ENCODE results near the gene KPNA6. TPM values are rescaled to one million over a fixed set of nuclear protein-coding genes. Genes with fewer than 3 reads are reported as not detected.
A peak's percentile ranks its signal among the peaks of the same experiment; 100 is the strongest.

Gene KPNA6
- total and polyA plus RNA-seq, 2 of the 13 experiments (the other 11 are each of a cell fraction or from before 2014, with no cell fraction given) = 22.0 to 47.5 TPM

- TF ChIP-seq, protein P1, sequence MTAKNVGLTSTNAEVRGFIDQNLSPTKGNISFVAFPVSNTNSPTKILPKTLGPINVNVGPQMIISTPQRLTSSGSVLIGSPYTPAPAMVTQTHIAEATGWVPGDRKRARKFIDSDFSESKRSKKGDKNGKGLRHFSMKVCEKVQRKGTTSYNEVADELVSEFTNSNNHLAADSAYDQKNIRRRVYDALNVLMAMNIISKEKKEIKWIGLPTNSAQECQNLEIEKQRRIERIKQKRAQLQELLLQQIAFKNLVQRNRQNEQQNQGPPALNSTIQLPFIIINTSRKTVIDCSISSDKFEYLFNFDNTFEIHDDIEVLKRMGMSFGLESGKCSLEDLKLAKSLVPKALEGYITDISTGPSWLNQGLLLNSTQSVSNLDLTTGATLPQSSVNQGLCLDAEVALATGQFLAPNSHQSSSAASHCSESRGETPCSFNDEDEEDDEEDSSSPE (CRISPR knock-in tag; IDR thresholded peaks at IDR 0.05) = no peak
- TF ChIP-seq, protein P2, sequence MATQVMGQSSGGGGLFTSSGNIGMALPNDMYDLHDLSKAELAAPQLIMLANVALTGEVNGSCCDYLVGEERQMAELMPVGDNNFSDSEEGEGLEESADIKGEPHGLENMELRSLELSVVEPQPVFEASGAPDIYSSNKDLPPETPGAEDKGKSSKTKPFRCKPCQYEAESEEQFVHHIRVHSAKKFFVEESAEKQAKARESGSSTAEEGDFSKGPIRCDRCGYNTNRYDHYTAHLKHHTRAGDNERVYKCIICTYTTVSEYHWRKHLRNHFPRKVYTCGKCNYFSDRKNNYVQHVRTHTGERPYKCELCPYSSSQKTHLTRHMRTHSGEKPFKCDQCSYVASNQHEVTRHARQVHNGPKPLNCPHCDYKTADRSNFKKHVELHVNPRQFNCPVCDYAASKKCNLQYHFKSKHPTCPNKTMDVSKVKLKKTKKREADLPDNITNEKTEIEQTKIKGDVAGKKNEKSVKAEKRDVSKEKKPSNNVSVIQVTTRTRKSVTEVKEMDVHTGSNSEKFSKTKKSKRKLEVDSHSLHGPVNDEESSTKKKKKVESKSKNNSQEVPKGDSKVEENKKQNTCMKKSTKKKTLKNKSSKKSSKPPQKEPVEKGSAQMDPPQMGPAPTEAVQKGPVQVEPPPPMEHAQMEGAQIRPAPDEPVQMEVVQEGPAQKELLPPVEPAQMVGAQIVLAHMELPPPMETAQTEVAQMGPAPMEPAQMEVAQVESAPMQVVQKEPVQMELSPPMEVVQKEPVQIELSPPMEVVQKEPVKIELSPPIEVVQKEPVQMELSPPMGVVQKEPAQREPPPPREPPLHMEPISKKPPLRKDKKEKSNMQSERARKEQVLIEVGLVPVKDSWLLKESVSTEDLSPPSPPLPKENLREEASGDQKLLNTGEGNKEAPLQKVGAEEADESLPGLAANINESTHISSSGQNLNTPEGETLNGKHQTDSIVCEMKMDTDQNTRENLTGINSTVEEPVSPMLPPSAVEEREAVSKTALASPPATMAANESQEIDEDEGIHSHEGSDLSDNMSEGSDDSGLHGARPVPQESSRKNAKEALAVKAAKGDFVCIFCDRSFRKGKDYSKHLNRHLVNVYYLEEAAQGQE (IDR thresholded peaks at IDR 0.05; ENCODE audit: borderline replicate concordance in 1 of 2, low read depth in 1 of 2, low read length in 2 of 2) = no peak
- TF ChIP-seq NFIC (IDR thresholded peaks at IDR 0.05; ENCODE audit: low read length) (no peak), TOPORS (CRISPR knock-in tag; IDR thresholded peaks at IDR 0.05) (no peak), MEF2D (CRISPR knock-in tag; IDR thresholded peaks at IDR 0.05) (no peak), ZNF557 (CRISPR knock-in tag; IDR thresholded peaks at IDR 0.05) (no peak), ZNF574 (CRISPR knock-in tag; IDR thresholded peaks at IDR 0.05) (peak; percentile 81), KAT2B (IDR thresholded peaks at IDR 0.05; ENCODE audit: borderline replicate concordance, low read depth, low read length) (no peak), RBM22 (optimal IDR thresholded peaks at IDR 0.05; ENCODE audit: low read length) (peak; percentile 92), SP1 (IDR thresholded peaks at IDR 0.05) (no peak), SP1 (CRISPR knock-in tag; IDR thresholded peaks at IDR 0.05) (peak; percentile 52)
- TF ChIP-seq, protein P3, sequence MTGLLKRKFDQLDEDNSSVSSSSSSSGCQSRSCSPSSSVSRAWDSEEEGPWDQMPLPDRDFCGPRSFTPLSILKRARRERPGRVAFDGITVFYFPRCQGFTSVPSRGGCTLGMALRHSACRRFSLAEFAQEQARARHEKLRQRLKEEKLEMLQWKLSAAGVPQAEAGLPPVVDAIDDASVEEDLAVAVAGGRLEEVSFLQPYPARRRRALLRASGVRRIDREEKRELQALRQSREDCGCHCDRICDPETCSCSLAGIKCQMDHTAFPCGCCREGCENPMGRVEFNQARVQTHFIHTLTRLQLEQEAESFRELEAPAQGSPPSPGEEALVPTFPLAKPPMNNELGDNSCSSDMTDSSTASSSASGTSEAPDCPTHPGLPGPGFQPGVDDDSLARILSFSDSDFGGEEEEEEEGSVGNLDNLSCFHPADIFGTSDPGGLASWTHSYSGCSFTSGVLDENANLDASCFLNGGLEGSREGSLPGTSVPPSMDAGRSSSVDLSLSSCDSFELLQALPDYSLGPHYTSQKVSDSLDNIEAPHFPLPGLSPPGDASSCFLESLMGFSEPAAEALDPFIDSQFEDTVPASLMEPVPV (CRISPR knock-in tag; IDR thresholded peaks at IDR 0.05) = no peak
- TF ChIP-seq, protein P4, sequence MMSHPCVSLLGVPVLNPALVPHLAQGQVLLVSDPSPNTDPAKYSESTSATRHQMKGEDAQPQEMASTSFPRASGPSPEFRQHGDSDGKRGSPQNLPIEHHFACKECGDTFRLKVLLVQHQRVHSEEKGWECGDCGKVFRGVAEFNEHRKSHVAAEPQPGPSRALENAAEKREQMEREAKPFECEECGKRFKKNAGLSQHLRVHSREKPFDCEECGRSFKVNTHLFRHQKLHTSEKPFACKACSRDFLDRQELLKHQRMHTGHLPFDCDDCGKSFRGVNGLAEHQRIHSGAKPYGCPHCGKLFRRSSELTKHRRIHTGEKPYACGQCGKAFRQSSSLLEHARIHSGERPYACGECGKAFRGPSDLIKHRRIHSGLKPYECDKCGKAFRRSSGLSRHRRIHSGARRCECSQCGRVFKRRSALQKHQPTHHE (CRISPR knock-in tag; IDR thresholded peaks at IDR 0.05; ENCODE audit: borderline replicate concordance) = 0 out of 2 replicates have a peak, but pooled peaks have one; percentile 37
Measured at GRCh38 chr1:32221980-32222755, 114.3 kb downstream of the KPNA6 start, which contains the start of the genes EIF3I and TMEM234 (continued).
